Activated CD4-positive, alpha-beta T cell treated with anti-CD3 and anti-CD28 coated beads for 4 hours (primary cell): ENCODE measurements around the gene CASS4.

Experiments used
- DNase-seq, 2 donors: peaks; one replicate each; pipeline ENCODE4 v3.0.0-alpha.2; 2020

Gene CASS4

GRCh38 chr20:56426026-56426425 lies 14.0 kb downstream of the CASS4 start:
- DNase-seq: no peak

GRCh38 chr20:56426926-56427325 lies 14.9 kb downstream of the CASS4 start:
- DNase-seq: no peak

GRCh38 chr20:56427797-56428196 lies 15.7 kb downstream of the CASS4 start:
- DNase-seq: no peak

GRCh38 chr20:56428410-56428809 lies 16.4 kb downstream of the CASS4 start:
- DNase-seq: no peak

- DNase-seq: no peak
These were observed 16.8 kb downstream of the CASS4 start for GRCh38 chr20:56428881-56429280.

- peak; percentile 62 to 66 for DNase-seq
These were observed 17.4 kb downstream of the CASS4 start for GRCh38 chr20:56429502-56429901.

GRCh38 chr20:56429941-56430340 lies 17.9 kb downstream of the CASS4 start:
- DNase-seq: no peak

GRCh38 chr20:56430461-56430860 lies 18.4 kb downstream of the CASS4 start:
- no peak for DNase-seq

- DNase-seq: no peak
These were observed 18.9 kb downstream of the CASS4 start for GRCh38 chr20:56430957-56431356.

GRCh38 chr20:56431471-56431870 lies 19.4 kb downstream of the CASS4 start:
- no peak for DNase-seq

GRCh38 chr20:56433221-56433879 lies 21.3 kb downstream of the CASS4 start:
- DNase-seq: no peak

GRCh38 chr20:56433880-56434255 lies 21.8 kb downstream of the CASS4 start:
- no peak for DNase-seq

- no peak for DNase-seq
These were observed 25.3 kb downstream of the CASS4 start for GRCh38 chr20:56437196-56437960.

GRCh38 chr20:56438284-56438683 lies 26.2 kb downstream of the CASS4 start:
- no peak for DNase-seq

- no peak for DNase-seq
These were observed 27.8 kb downstream of the CASS4 start for GRCh38 chr20:56439771-56440291.

GRCh38 chr20:56440346-56441007 lies 28.4 kb downstream of the CASS4 start:
- peak; percentile 26 to 31 for DNase-seq

GRCh38 chr20:56442389-56443365 lies 30.6 kb downstream of the CASS4 start:
- DNase-seq: no peak

GRCh38 chr20:56443654-56444540 lies 31.8 kb downstream of the CASS4 start:
- DNase-seq: no peak

GRCh38 chr20:56445130-56445529 lies 33.1 kb downstream of the CASS4 start:
- no peak for DNase-seq

GRCh38 chr20:56445540-56445939 lies 33.5 kb downstream of the CASS4 start:
- DNase-seq: no peak

- DNase-seq: no peak
These were observed 35.2 kb downstream of the CASS4 start for GRCh38 chr20:56447227-56447626.
